PFSK-1 (cell line): ENCODE results near the gene RSAD2.

Experiments
- FOXP2 ChIP-seq: optimal IDR thresholded peaks from 2 replicates; pipeline ENCODE3; 2011; ENCODE audit warnings: borderline replicate concordance, control low read depth, inconsistent platforms; ENCODE audit not compliant: insufficient read depth; ENCODE audit errors: extremely low read length, extremely low read depth
- POLR2AphosphoS5 ChIP-seq: IDR thresholded peaks from 2 replicates; pipeline ENCODE4 v1.6.1; 2012; ENCODE audit warnings: low read depth, mild to moderate bottlenecking, control low read depth, low read length, moderate library complexity
- REST ChIP-seq, 2 experiments: IDR thresholded peaks; 2 replicates each; pipeline versions ENCODE4 v1.6.1 to v1.8.0; 2011 to 2012; ENCODE audit warnings: low read depth in 2 of 2, low read length in 2 of 2, control low read depth in 1 of 2, inconsistent platforms in 1 of 2, mild to moderate bottlenecking in 1 of 2, moderate library complexity in 1 of 2; ENCODE audit not compliant: insufficient read depth in 1 of 2
- SIN3A ChIP-seq: IDR thresholded peaks from 2 replicates; pipeline ENCODE4 v1.6.1; 2012; ENCODE audit warnings: mild to moderate bottlenecking, low read length, moderate library complexity, borderline replicate concordance; ENCODE audit not compliant: insufficient read depth
- TAF1 ChIP-seq: IDR thresholded peaks from 2 replicates; pipeline ENCODE4 v1.6.1; 2012; ENCODE audit warnings: low read length, control low read depth, borderline replicate concordance; ENCODE audit not compliant: insufficient read depth

Gene RSAD2

DNA sequence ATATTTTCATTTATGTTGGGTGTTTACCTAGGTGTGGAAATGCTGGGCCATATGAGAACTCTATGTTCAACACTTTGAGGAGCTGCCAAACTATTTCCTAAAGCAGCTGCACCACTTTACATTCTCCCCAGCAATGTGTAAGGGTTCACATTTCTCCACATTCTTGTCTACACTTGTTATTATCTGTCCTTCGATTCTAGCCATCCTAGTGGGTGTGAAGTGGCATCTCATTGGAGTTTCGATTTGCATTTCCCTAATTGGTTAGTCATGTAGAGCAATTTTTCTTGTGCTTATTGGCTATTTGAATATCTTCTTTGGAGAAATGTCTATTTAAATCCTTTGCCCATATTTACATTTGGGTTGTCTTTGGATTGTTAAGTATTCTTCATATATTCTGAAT is 61.5 kb downstream of the RSAD2 start:
- no peak for TF ChIP-seq POLR2AphosphoS5
- TF ChIP-seq TAF1: no peak
- no peak for TF ChIP-seq FOXP2
- no peak for TF ChIP-seq REST (IDR thresholded peaks at IDR 0.05; ENCODE audit: insufficient read depth in 1 of 2, low read depth in 2 of 2, low read length in 2 of 2)

GRCh38 chr2:6940820-6941219 is 63.2 kb downstream of the RSAD2 start:
- TF ChIP-seq REST (IDR thresholded peaks at IDR 0.05; ENCODE audit: insufficient read depth in 1 of 2, low read depth in 2 of 2, low read length in 2 of 2): no peak
- no peak for TF ChIP-seq POLR2AphosphoS5

DNA sequence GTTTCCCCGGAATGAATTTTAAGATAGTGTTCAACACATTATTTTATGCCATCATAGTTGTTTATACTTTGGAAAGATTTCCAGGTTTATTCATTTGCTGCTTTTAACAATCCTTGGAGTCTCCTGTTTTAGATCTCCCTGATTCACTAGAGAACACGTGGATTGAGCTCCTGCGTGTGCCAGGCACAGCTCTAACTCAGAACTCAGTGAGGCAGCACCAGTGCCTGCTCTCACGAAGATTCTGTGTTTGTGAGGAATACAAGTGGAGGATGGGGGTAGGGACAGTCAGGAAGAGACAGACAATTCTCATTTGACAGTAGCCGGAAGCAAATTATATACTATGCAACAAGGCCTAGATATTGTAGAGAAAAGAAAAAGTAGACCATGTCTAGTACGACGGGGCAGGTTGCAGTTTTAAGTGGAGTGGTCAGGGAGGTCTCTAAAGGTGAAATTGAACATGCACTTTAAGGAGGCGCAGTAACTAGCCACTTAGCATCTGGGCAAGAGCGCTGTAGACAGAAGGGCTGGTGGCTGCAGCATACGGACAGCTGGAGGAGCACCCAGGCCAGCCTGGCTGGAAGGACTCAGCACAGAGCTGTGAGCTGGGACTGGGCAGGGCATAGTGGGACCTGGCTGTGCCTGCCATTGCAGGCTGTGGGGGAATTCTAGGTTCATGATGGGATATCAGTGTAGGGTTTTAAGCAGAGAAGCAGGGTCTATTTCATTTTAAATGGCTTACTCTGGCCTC is 63.9 kb downstream of the RSAD2 start:
- TF ChIP-seq REST (IDR thresholded peaks at IDR 0.05; ENCODE audit: insufficient read depth in 1 of 2, low read depth in 2 of 2, low read length in 2 of 2) (no peak), POLR2AphosphoS5 (no peak), FOXP2 (no peak), SIN3A (no peak), TAF1 (no peak)

DNA sequence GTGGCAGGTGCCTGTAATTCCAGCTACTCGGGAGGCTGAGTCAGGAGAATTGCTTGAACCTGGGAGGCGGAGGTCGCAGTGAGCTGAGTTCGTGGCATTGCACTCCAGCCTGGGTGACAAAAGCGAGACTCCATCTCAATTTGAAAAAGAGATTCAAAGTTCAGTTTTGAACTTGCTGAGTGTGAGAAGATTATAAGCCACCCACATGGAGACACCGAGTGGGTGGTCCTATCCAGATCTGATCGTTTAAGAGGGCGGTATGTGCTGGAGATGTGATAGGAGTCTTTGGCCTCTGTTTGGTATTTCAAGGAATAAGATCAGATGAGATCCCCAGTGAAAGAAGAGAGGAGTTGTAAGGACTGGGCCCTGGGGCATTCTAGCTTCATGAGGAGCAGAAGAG is 65.3 kb downstream of the RSAD2 start:
- TF ChIP-seq POLR2AphosphoS5: no peak
- no peak for TF ChIP-seq REST (IDR thresholded peaks at IDR 0.05; ENCODE audit: insufficient read depth in 1 of 2, low read depth in 2 of 2, low read length in 2 of 2)
- no peak for TF ChIP-seq TAF1
- no peak for TF ChIP-seq SIN3A
- TF ChIP-seq FOXP2: no peak

- no peak for TF ChIP-seq FOXP2
- no peak for TF ChIP-seq SIN3A
- TF ChIP-seq REST (IDR thresholded peaks at IDR 0.05; ENCODE audit: insufficient read depth in 1 of 2, low read depth in 2 of 2, low read length in 2 of 2): no peak
- no peak for TF ChIP-seq TAF1
- no peak for TF ChIP-seq POLR2AphosphoS5
Measured at GRCh38 chr2:6943523-6943922, 65.9 kb downstream of the RSAD2 start.
